Renal cortical epithelial cell (primary cell): ENCODE measurements around the gene DNAH3. TPM values are rescaled to one million over a fixed set of nuclear protein-coding genes. Genes with fewer than 3 reads are reported as not detected.
A peak's percentile ranks its signal among the peaks of the same experiment; 100 is the strongest.
"Not testable (repeated sequence)": the region's sequence is repeated elsewhere in the genome, so short reads cannot be mapped to it uniquely, and the experiment has no call there.

Experiments
- DNase-seq: peaks from one replicate; pipeline ENCODE4 v3.0.0-alpha.2; 2011; ENCODE audit warnings: low read depth
- total RNA-seq: library from RNA; depleted of rRNA; stranded (reverse); fragments of >200 nt; gene quantifications from 2 replicates; pipeline ENCODE4 v1.2.3, GENCODE V29; 2014

Gene DNAH3
- total RNA-seq, 1 donor from 2014 or later = 0.40 TPM

DNA sequence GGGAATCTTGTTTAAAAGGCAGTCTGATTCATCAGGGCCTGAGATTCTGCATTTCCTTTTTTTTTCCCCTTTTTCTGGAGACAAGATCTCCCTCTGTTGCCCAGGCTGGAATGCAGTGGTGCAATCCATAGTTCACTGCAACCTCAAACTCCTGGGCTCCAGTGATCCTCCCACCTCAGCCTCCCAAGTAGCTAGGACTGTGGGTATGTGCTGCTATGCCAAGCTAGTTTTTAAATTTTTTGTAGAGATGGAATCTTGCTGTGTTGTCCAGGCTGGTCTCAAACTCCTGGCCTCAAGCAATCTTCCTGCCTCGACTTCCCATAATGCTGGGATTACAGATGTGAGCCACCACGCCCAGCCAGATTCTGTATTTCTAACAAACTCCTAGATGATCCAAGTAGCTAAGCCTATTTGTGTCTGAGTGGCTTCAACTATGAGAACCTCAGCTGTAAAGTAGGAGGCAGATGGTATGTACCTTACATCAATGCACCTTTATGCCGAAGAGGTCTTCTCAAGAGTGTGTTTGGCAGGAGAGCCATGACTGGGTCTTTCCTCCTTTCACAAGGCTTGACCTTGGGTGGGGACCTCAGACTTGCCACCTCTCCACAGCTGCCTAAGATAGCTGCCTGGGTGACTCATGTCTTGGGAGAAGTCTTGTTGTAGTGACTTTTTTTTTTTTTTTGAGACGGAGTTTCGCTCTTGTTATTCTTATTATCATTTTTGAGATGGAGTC is 18.8 kb upstream of the DNAH3 start:
- no peak for DNase-seq

DNA sequence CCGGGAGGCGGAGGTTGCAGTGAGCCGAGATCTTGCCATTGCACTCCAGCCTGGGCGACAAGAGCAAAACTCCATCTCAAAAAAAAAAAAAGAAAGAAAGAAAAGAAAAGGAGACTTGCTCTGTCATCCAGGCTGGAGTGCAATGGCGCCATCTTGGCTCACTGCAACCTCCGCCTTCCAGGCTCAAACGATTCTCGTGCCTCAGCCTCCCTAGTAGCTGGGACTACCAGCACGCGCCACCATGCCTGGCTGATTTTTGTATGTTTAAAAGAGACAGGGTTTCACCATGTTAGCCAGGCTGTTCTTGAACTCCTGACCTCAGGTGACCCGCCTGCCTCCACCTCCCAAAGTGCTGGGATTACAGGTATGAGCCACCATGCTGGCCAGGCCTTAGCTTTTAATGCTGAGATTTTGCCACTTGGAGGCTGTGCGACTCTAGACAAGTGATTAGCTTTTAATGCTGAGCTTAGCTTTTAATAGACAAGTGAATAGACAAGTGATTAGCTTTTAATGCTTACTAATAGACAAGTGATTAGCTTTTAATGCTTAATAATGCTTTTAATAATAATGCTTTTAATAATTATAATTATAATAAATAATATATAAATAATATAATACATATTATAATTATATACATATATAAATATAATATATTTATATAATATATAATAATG is 17.4 kb upstream of the DNAH3 start:
- DNase-seq = no peak

DNA sequence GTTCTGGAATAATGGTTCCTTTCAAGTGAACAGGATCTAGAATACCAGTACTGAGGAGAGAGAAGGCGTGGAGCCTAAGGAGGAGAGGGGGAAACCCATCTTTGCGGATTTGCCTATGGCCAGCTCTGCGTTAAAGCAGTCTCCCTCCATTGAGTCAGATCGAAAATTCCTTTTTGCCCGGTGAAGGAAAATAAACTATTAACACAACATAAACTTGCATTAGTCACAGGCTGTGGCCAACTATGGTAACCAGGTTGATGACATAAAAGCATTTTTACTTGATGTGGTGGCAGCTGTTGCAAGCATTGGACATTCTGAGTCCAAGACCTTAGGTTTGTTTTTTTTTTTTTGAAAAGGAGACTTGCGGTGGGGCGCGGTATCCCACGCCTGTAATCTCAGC is 16.7 kb upstream of the DNAH3 start:
- peak; percentile 99 for DNase-seq

DNA sequence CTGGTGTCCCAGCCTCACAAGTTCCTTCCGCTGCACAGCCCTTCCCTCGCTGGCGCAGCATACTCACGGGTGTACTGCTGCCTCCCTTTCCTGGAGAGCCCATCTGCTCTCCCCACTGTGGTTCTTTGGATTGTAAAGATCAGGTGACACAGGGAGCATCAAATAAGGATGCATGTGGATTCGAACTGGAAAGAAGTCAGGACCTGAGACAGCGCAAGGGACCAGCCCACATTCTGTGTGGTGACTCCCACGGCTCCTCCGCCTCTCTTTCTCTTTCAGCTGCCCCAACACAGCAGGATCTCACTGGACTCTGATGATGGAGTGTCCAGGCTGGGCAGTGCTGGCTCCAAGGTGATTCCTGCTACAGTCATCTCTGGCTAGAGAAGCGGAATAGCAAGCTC is 15.9 kb upstream of the DNAH3 start:
- DNase-seq = no peak

DNA sequence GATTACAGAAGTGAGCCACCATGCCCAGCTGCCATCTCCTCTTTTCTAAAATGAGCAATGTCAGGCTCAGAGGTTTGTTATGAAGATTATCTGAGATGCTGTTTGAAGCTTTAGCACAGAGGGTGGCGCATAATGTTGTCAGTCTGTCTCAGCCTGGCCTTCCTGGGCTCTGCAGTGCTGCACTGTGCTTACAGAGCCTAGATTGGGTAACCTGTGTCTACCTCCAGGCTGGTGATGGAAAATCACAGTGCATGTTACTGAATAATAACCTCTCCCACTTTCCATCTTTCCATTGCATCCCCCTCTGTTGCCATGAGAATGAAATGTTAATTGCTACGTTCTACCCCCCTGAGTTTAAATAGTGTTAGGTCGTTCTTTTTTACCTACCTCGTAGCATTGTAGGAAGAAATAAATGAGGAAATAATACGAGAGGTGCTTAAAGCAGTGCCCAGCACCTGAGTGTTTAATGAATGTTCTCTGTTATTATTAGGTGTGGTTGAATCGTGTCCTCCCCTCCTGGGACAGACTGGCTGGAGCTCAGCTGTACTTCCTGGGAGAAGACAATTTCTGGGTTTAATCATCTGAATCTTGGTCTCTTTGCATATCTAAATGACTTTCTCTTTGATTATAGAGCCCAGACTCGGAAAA is 14.0 kb upstream of the DNAH3 start:
- DNase-seq = no peak

DNA sequence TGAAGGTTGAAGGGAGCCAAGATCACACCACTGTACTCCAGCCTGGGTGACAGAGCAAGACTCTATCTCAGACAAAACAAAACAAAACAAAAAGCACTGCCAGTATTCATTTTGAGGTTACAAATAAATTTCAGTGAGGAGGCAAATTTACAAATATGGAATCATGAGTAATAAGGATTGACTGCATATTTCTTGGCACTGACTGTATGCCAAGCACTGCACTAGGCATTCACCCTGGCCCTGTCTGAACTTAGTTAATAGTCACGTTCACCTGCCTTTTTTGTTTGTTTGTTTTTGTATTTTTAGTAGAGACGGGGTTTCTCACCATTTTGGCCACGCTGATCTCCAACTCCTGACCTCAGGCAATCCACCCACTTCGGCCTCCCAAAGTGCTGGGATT is 12.9 kb upstream of the DNAH3 start:
- no peak for DNase-seq

DNA sequence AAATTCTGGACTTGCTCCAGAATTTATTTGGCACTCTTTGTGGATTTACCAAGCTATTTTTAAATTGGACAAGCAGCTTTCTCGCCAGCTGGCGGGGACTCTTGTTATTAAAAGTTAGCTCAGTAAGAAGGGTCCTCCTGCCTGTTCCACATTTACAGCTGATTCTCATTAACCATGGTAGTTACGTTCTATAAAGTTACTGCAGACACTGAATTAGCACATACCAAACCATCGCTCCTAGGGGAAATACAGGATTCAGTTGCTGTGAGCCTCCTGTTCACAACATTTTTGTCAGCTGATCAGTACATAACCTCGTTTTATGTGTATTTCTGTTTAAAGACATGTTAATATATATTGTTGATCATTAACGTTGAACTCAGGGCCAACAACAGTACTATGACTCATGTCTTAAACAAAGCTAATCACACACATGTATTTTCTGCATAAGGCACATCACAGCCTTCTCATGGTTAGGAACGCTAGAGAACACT is 12.1 kb upstream of the DNAH3 start:
- DNase-seq = peak; percentile 95

DNA sequence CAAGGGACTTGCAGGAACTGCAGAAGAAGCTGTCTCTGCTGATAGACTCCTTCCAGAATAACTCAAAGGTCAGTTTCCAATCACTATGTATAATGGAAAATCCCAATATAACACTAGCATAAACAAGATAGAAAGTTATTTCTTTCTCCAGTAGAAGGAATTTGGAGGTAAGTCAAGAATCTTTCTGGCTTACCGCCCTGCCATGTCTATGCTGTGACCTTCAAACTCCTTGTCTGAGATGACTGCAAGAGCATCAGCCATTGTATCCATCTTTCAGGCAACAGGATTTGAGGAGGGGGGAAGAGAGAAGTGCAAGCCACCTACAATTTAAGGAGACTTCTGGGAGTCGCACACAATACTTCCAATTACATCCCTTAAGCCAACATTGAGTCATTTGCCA is 10.6 kb upstream of the DNAH3 start:
- DNase-seq = no peak

DNA sequence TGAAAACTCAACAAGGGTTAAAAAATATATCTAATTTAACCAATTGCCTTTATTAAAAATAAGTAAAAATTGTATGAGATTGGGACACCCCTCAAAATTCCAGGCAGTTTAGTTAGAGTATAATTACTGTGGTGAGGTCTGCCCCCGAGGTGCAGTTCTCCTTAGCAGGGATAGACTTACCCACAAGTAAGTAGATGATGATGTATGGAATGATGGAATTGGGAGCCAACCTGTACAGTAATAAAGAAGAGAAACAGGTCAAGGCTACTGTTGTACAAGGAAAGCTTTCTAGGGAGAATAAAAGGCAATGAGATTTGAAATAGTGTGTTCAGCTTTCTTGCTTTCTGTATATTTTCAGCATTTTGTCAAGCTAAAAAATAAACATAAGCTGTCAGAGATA is 9.6 kb upstream of the DNAH3 start:
- DNase-seq = no peak

DNA sequence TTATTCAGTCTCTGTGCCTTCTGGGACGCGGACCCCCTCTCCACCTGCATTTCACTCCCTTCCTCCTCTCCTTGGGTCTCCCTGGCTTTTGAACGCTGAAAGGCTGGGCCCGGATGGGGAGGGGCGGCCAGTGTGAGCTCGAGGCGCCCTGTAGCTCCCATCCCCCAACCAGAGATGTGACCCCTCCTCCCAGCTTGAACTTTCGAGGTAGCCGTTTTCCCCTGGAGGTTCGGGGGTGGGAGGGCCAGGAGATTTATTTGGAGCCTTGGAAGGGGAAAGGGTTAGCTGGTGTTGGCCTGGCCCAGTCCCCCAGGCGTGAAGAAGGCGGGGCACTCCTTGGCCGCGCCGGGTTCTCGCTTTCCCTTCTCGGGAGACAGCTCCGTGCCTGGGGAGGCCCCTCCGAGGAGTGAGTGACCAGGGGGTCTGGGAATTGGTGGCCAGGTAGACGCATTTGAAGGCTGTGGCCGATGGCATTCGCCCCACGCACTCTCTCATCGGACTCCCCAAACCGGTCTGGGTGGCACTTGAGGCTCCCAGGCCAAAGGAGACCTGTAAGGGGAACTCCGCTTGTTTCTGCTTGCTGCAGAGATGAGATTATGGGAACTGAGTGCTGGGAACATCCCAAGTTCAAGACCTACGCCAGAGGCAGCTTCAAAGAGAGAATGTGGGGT is 8.8 kb upstream of the DNAH3 start:
- no peak for DNase-seq

DNA sequence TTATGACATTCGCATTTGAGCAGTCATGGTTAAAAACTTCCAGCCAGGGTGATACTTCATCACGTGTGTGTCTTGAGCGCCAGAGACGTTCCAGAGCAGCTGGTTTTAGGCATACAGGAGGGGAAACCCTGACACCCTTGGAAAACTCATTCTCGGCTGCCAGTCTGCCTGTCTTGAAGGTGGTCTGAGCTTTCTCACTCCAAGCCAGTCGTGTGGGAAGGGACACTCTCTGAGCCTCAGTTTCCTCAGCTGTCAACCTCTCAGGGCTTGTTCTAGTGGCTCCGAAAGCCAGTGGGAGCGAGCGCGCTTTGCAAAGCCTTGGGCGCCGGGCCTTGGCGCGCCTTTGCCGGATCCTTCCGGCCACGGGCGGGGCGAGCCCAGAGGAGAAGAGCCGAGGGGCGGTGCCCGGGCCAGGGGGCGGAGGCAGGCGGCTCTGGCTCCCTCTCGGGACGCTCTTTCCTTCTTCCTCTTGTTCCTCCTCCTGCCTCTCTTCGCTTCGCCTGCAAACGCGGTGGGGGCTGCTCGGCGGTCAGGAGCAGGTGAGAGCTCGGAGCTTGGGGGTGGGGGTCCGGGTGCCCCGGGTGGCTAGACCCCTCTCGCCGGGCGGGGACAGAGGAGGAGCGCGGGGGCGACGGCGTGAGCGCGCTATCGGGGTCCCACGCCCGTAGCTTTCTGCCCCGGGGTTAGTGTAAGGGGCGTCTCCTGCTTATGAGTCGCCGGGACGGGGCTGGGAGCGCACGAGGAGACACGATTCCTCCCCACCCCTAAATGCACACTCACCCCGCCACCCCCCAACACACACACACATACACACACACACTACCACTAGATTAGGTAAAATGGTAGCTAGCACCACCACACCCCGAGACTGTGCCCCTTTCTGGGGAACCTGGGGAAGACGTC is 7.8 kb upstream of the DNAH3 start, which contains the start of gene LDAF1:
Gene LDAF1, plus strand, starts transcription at position 467 of the 903 bp plus-strand sequence. CDS start 2,509 bp downstream, outside the sequence.
- peak; percentile 40 for DNase-seq

DNA sequence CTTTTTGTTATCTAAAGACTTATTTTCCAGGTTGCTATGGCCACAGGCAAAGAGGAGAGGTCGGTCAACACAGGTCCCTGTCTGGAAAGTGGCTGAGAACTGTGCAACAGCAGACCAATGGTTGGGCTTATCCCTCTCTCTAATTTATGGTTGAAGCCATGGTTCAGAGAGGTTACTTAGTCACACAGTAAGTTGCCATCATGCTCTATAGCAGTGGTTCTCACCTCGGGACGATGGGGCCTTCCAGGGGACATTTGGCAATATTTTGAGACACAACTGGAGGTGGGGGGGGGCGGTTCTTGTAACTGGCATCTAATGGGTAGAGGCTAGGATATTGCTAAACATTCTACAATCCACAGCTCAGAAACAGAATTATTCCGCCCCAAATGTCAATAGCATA is 7.0 kb upstream of the DNAH3 start:
- no peak for DNase-seq

DNA sequence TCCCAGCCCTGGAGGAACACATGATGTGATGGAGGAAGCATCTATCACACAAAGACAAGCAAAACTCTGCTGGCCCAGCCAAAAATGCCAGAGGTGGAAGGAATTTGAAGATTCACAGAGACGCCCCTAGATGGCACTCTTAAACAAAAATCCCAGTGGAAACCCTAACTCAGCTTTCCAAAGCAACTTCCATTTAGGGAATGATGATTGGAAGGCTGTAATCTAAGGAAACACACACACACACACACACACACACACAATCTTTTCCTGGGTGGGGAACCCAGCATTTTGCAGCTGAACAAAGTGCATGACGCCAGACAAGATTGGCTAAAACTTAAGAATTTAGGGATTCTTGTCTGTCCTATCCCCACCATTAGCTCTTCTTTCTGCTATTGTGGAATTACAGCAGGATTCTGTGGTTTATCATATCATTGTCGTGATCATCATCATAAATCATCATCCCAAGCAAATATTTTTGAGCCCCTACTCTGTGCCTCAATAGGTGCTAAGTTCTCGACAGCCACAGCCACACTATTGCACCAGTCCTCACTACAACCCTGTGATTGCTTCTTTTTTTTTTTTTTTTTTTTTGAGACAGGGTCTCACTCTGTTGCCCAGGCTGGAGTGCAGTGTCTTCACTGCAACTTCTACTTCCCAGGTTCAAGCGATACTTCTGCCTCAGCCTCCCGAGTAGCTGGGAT is 6.3 kb upstream of the DNAH3 start:
- peak; percentile 70 for DNase-seq

DNA sequence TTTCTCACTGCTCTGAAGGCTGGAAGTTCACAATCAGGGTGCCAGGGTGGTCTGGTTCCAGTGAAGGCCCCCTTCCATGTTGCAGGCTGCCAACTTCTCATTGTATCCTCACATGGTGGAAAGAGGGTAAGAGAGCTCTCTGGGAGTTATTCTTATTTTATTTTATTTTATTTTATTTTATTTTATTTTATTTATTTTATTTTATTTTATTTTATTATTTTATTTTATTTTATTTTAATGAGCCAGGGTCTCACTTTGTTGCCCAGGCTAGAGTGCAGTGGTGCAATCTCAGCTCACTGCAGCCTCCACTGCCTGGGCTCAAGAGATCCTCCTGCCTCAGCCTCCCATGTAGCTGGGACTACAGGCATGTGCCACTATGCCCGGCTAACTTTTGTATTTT is 5.4 kb upstream of the DNAH3 start:
- not testable (repeated sequence) for DNase-seq

DNA sequence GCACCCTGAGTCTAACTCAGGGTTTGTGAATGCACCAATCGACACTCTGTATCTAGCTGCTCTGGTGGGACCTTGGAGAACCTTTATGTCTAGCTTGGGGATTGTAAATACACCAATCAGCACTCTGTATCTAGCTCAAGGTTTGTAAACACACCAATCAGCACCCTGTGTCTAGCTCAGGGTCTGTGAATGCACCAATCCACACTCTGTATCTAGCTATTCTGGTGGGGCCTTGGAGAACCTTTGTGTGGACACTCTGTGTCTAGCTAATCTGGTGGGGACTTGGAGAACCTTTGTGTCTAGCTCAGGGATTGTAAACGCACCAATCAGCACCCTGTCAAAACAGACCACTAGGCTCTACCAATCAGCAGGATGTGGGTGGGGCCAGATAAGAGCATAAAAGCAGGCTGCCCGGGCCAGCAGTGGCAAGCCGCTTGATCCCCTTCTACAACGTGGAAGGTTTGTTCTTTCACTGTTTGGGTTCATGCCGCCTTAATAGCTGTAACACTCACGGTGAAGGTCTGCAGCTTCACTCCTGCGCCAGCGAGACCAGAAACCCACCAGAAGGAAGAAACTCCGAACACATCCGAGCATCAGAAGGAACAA is 2.6 kb upstream of the DNAH3 start:
- not testable (repeated sequence) for DNase-seq

DNA sequence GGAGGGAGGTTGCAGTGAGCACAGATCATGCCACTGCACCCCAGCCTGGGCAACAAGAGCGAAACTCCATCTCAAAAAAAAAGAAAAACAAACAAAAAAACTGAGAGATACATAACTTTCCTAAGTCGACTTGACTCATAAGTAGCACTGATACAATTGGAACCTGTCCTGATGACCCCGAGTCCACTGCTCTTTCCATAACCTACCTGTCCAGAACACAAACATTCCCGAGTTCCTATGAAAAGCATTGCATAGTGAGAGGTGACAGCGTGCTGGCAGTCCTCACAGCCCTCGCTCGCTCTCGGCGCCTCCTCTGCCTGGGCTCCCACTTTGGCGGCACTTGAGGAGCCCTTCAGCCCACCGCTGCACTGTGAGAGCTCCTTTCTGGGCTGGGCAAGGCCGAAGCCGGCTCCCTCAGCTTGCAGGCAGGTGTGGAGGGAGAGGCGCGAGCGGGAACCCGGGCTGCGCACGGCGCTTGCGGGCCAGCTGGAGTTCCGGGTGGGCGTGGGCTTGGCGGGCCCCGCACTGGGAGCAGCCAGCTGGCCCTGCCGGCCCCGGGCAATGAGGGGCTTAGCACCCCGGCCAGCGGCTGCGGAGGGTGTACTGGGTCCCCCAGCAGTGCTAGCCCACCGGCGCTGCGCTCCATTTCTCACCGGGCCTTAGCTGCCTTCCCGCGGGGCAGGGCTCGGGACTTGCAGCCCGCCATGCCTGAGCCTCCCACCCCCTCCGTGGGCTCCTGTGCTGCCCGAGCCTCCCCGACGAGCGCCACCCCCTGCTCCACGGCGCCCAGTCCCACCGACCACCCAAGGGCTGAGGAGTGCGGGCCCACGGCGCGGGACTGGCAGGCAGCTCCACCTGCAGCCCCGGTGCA is 1.7 kb upstream of the DNAH3 start:
- not testable (repeated sequence) for DNase-seq

DNA sequence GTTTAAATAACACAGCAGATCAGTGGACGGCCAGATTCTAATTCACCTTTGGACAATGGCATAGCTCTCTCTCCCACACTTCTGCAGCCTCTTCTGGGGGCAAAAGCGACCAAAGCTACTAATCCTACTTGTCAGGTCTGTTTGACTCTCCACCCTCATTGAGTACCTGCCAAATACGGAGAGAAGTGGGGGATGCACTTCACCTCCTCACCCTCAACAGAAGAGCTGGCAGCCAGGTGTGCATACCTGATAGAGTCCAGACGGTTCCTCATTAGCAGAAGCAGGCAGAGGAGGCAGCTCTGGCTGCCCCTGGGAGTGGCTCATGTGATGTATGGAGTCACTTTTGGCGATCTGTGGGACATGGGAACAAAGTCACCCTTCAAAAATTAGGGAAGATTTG is 4.9 kb downstream of the DNAH3 start:
- DNase-seq = no peak

DNA sequence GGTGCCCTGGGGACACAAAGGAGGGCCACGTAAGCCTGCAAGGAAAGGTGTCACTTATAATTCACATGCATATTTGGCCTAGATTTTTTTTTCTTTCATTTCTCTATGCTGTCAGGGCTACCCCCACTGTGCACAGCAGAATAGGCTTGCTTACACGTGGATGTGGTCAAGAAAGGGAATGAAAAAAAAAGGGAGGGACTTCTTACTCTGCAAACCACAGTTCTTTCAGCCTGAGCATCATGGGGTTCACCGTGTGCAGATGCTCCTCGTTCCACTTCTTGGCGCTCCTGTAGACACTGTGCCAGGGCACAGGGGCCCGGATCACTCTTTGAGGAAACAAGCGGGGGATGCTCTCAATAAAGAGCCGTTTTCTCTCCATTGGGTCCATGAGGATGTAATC is 16.6 kb downstream of the DNAH3 start:
- DNase-seq = no peak

DNA sequence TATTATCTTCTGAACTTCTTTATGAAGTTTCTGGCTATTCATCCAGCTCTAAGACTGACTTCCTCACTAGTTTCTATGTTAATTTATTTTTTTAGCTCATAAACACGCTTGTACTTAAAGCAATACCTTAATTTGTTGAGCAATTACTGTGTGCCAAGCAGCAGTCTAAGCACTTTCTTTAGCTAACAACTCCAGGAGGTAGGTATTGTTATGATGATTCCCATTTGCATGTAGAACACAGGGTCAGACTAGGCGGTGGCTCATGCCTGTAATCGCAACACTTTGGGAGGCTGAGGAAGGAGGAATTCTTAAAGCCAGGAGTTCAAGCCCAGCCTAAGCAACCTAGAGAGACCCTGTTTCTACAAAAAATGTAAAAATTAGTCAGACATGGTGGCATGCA is 19.8 kb downstream of the DNAH3 start:
- DNase-seq = no peak
